ENCODE data around the gene TARM1.

TARM1 gene

DNA sequence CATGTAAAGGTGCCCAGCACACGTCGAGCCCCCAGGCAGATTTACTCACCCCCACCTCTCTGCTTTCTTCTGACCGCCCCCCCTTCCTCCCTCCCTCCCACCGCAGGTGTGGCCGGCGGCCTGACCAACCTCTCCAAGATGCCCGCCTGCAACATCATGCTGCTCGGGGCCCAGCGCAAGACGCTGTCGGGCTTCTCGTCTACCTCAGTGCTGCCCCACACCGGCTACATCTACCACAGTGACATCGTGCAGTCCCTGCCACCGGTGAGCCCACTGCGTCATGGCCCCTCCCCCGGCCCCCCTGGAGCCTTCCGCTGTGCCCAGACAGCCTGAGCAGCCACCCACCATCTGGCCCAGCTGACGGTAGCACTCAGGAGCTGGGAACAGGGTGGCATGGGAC lies 43.2 kb upstream of the TARM1 start:
- no peaks in the 10 kb centered on the region for H3K4me1 ChIP-seq
- H3K27me3 ChIP-seq, result no peaks in the 10 kb centered on the region
- H3K36me3 ChIP-seq, result peaks cover 77% of the 10 kb centered on the region
- no peaks in the 10 kb centered on the region for H3K9me3 ChIP-seq
- DNase-seq, result no peak
- no peak overlapping the region for H3K4me3 ChIP-seq (ENCODE audit: low read depth, low read length)
- TF ChIP-seq CTCF (IDR thresholded peaks at IDR 0.05; ENCODE audit: low read depth, low read length), result no peak

DNA sequence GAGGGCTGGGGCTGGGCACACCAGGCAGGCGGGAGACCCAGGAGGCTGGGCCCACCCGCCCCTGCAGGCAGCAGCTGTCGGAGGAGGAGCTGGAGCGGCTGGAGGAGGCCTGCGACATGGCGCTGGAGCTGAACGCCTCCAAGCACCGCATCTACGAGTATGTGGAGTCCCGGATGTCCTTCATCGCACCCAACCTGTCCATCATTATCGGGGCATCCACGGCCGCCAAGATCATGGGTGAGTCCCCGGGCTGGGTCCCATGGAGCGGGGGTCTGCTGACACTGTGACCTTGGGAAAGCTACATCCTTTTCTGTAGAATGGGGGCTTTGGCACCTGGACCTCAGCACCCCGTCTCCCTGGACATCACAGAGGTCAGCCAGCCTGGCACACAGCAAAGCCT lies 42.5 kb upstream of the TARM1 start:
- H3K36me3 ChIP-seq, result peaks cover 72% of the 10 kb centered on the region
- H3K27me3 ChIP-seq, result no peaks in the 10 kb centered on the region
- no peak for TF ChIP-seq CTCF (IDR thresholded peaks at IDR 0.05; ENCODE audit: low read depth, low read length)
- H3K9me3 ChIP-seq, result no peaks in the 10 kb centered on the region
- no peak overlapping the region for H3K4me3 ChIP-seq (ENCODE audit: low read depth, low read length)
- no peaks in the 10 kb centered on the region for H3K4me1 ChIP-seq
- DNase-seq, result no peak

DNA sequence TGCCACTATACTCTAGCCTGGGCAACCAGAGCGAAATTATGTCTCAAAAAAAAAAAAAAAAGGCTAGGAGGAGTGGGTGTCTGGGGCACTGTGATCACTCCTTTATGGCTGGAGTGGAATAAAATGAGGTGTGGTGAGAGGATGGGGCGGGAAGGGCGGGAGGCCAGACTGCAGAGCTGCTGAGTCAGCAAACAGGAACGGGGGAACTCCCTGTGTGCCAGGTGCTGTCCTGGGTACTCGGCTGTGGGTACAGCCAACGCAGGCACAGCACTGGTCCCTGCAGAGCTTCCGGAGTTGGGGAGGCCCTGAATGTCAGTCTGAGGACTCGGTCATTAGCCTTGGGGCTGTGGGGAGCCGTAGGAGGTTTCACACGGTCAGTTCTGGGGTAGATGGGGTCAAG lies 40.1 kb upstream of the TARM1 start:
- Histone ChIP-seq H3K4me3 (ENCODE audit: low read depth, low read length) (no peak overlapping the region), H3K27me3 (no peaks in the 10 kb centered on the region), H3K36me3 (peaks cover 54% of the 10 kb centered on the region), H3K9me3 (no peaks in the 10 kb centered on the region), H3K4me1 (no peaks in the 10 kb centered on the region)
- no peak for TF ChIP-seq CTCF (IDR thresholded peaks at IDR 0.05; ENCODE audit: low read depth, low read length)
- no peak for DNase-seq

DNA sequence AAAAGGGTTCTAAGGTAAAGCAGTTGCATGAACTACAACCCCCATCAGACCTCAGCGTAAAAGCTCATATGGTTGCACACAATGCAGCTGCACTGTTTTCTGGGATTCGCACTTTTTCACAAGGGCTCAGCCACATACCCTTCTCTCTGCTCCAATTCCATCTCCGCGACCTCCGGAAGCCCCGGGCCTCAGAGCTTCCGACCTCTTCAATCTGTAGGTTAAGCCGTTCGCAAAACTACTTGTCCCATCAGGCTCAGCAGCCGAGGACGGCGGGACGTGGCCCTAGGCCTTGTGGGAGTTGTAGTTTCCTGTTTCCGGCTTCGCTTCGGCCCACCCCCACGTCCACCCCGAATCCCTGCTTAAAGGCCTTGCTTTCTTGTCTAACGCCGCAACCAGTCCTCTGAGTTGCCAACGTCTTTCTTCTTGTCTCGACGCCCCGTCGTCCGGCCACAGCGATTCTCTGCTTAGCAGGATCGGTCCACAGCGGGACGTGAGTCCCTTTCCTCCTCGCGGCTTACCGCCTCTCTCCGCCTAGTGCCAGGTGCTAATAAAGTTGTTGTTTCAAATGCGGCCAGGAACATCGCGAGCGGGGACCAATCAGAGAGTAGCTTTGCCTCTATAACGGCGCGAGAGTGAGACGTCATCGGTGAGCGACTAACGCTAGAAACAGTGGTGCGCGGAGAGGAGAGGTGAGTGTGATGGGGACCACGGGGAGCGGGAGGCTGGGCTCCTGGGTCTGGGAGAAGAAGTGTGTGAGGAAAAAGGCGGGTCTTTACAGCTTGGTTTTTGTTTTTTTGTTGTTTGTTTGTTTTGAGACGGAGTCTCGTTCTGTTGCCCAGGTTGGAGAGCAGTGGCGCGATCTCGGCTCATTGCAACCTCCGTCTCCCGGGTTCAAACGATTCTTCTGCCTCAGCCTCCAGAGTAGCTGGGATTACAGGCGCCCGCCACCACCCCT lies 34.2 kb upstream of the TARM1 start, which contains the start of the genes PRPF31 and TFPT:
Gene PRPF31, plus strand, starts transcription at position 646 of the 955 bp plus-strand sequence. CDS start 2,525 bp downstream, outside the sequence.
Gene TFPT, minus strand, starts transcription at position 549 of the 955 bp plus-strand sequence. Its CDS starts 388 bp downstream, at position 161.
- DNase-seq, result peak; percentile 94
- no peaks in the 10 kb centered on the region for H3K27me3 ChIP-seq
- no peak for TF ChIP-seq CTCF (IDR thresholded peaks at IDR 0.05; ENCODE audit: low read depth, low read length)
- no peaks in the 10 kb centered on the region for H3K4me1 ChIP-seq
- peaks cover 20% of the 10 kb centered on the region for H3K36me3 ChIP-seq
- H3K9me3 ChIP-seq, result no peaks in the 10 kb centered on the region
- peak within 1 kb of the TSS; percentile 89 for H3K4me3 ChIP-seq (ENCODE audit: low read depth, low read length)

- Histone ChIP-seq H3K4me1 (no peaks in the 10 kb centered on the region), H3K36me3 (peaks cover 20% of the 10 kb centered on the region), H3K27me3 (no peaks in the 10 kb centered on the region), H3K4me3 (ENCODE audit: low read depth, low read length) (peak overlapping the region; percentile 89), H3K9me3 (no peaks in the 10 kb centered on the region)
- peak; percentile 51 for DNase-seq
- no peak for TF ChIP-seq CTCF (IDR thresholded peaks at IDR 0.05; ENCODE audit: low read depth, low read length)
Measured at GRCh38 chr19:54114340-54115108, 33.4 kb upstream of the TARM1 start.
